MG63 (cell line): Measurements from ENCODE around the gene C4orf33. TPM values are rescaled to one million over a fixed set of nuclear protein-coding genes. Genes with fewer than 3 reads are reported as not detected.

Source experiments
- DNase-seq: peaks from one replicate; pipeline ENCODE4 v3.0.0-alpha.2; 2020
- H3K27me3 ChIP-seq: fragments of 250-450 bp; sonication (Bioruptor Pico); 2 replicates; pipeline ENCODE4 v1.5.1; 2020; ENCODE audit warnings: mild to moderate bottlenecking, moderate library complexity
- H3K36me3 ChIP-seq: fragments of 250-450 bp; sonication (Bioruptor Pico); 2 replicates; pipeline ENCODE4 v1.5.1; 2020; ENCODE audit warnings: mild to moderate bottlenecking, moderate library complexity
- H3K4me3 ChIP-seq: fragments of 250-450 bp; sonication (Bioruptor Pico); 2 replicates; pipeline ENCODE4 v1.5.1; 2020; ENCODE audit warnings: mild to moderate bottlenecking, moderate library complexity
- H3K9me3 ChIP-seq: fragments of 250-450 bp; sonication (Bioruptor Pico); 2 replicates; pipeline ENCODE4 v1.5.1; 2020; ENCODE audit warnings: mild to moderate bottlenecking, moderate library complexity
- total RNA-seq: library from RNA; depleted of rRNA; stranded (reverse); fragments of >200 nt; shearing (Covaris generic); gene quantifications from 2 replicates; pipeline ENCODE4 v1.2.3, GENCODE V29; 2014; ENCODE audit warnings: low replicate concordance; rRNA removed

Gene C4orf33
- total RNA-seq, 1 experiment from 2014 or later = 3.9 TPM

- no peak overlapping the region for H3K4me3 ChIP-seq
- no peak for DNase-seq
- H3K27me3 ChIP-seq = no peaks in the 10 kb centered on the region
- H3K9me3 ChIP-seq = no peaks in the 10 kb centered on the region
- no peaks in the 10 kb centered on the region for H3K36me3 ChIP-seq
Measured at GRCh38 chr4:129153700-129154099, 57.7 kb downstream of the C4orf33 start.

GRCh38 chr4:129162450-129162849, 66.5 kb downstream of the C4orf33 start:
- Histone ChIP-seq H3K4me3 (no peak overlapping the region), H3K27me3 (no peaks in the 10 kb centered on the region), H3K9me3 (no peaks in the 10 kb centered on the region), H3K36me3 (no peaks in the 10 kb centered on the region)
- no peak for DNase-seq

GRCh38 chr4:129163427-129163826, 67.5 kb downstream of the C4orf33 start:
- no peak overlapping the region for H3K4me3 ChIP-seq
- DNase-seq = no peak
- no peaks in the 10 kb centered on the region for H3K9me3 ChIP-seq
- no peaks in the 10 kb centered on the region for H3K27me3 ChIP-seq
- no peaks in the 10 kb centered on the region for H3K36me3 ChIP-seq

GRCh38 chr4:129164243-129164642, 68.3 kb downstream of the C4orf33 start:
- Histone ChIP-seq H3K4me3 (no peak overlapping the region), H3K9me3 (no peaks in the 10 kb centered on the region), H3K27me3 (no peaks in the 10 kb centered on the region), H3K36me3 (no peaks in the 10 kb centered on the region)
- no peak for DNase-seq

Other genes starting within 250 kb of the C4orf33 start
- 13.6 and 13.9 TPM in 2 replicates for gene SCLT1, start 2.6 kb upstream of the C4orf33 start, total RNA-seq